Measurements from ENCODE around the gene DPM2.

Gene DPM2

GRCh38 chr9:127941961-127942215 lies 4.2 kb upstream of the DPM2 start:
- TF ChIP-seq, protein P1, sequence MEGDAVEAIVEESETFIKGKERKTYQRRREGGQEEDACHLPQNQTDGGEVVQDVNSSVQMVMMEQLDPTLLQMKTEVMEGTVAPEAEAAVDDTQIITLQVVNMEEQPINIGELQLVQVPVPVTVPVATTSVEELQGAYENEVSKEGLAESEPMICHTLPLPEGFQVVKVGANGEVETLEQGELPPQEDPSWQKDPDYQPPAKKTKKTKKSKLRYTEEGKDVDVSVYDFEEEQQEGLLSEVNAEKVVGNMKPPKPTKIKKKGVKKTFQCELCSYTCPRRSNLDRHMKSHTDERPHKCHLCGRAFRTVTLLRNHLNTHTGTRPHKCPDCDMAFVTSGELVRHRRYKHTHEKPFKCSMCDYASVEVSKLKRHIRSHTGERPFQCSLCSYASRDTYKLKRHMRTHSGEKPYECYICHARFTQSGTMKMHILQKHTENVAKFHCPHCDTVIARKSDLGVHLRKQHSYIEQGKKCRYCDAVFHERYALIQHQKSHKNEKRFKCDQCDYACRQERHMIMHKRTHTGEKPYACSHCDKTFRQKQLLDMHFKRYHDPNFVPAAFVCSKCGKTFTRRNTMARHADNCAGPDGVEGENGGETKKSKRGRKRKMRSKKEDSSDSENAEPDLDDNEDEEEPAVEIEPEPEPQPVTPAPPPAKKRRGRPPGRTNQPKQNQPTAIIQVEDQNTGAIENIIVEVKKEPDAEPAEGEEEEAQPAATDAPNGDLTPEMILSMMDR (IDR thresholded peaks at IDR 0.05; ENCODE audit: borderline replicate concordance, insufficient read depth, low read depth, low read length): no peak
- no peak overlapping the region for H3K4me3 ChIP-seq (ENCODE audit: low read depth, low read length)

- no peak overlapping the region for H3K4me3 ChIP-seq (ENCODE audit: low read depth, low read length)
- TF ChIP-seq, protein P1 (IDR thresholded peaks at IDR 0.05; ENCODE audit: borderline replicate concordance, insufficient read depth, low read depth, low read length): no peak
Observed at GRCh38 chr9:127941062-127941960, 3.7 kb upstream of the DPM2 start.

- TF ChIP-seq, protein P1 (IDR thresholded peaks at IDR 0.05; ENCODE audit: borderline replicate concordance, insufficient read depth, low read depth, low read length): no peak
- no peak overlapping the region for H3K4me3 ChIP-seq (ENCODE audit: low read depth, low read length)
Observed at GRCh38 chr9:127940593-127940992, 2.9 kb upstream of the DPM2 start.

- TF ChIP-seq, protein P1 (IDR thresholded peaks at IDR 0.05; ENCODE audit: borderline replicate concordance, insufficient read depth, low read depth, low read length): no peak
- no peak overlapping the region for H3K4me3 ChIP-seq (ENCODE audit: low read depth, low read length)
Observed at GRCh38 chr9:127938298-127938690, 640 bp upstream of the DPM2 start.

GRCh38 chr9:127937056-127937387 lies 632 bp downstream of the DPM2 start:
- H3K4me3 ChIP-seq (ENCODE audit: low read depth, low read length): peak overlapping the region; percentile 85
- TF ChIP-seq, protein P1 (IDR thresholded peaks at IDR 0.05; ENCODE audit: borderline replicate concordance, insufficient read depth, low read depth, low read length): no peak

DNA sequence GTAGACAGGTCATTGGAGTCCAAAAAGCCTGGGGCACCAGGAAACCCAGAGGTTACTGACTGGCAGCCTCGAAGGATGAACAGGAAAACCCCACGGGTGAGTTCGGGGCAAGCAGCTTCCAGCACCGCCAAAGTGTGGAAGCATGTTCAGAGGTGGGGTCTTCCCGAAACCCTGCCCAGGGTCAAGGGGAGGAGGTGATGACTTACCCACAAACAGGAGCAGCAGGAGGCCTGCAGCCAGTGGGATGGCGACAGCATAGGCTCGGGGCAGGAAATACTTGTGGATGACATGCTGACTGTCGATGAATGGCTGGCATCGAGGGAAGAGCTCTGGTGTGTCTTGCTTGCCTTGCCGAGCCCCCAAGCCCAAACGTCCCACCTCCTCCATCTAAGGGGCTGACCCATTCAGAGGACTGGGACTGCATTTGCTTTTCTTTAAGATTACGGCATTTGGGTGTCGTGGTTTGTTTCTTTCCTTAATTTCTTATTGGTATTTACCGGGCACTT lies 1.3 kb downstream of the DPM2 start:
- TF ChIP-seq, protein P1 (IDR thresholded peaks at IDR 0.05; ENCODE audit: borderline replicate concordance, insufficient read depth, low read depth, low read length): no peak

GRCh38 chr9:127935765-127936221 lies 1.9 kb downstream of the DPM2 start:
- TF ChIP-seq, protein P1 (IDR thresholded peaks at IDR 0.05; ENCODE audit: borderline replicate concordance, insufficient read depth, low read depth, low read length): no peak
- no peak overlapping the region for H3K4me3 ChIP-seq (ENCODE audit: low read depth, low read length)

More for the DNA sequence above, 1.3 kb downstream of the DPM2 start:
- peak overlapping the region; percentile 85 for H3K4me3 ChIP-seq (ENCODE audit: low read depth, low read length)
